ENCODE data around the gene COPS4. TPM values are rescaled to one million over a fixed set of nuclear protein-coding genes. Genes with fewer than 3 reads are reported as not detected.
A peak's percentile ranks its signal among the peaks of the same experiment; 100 is the strongest.

Gene COPS4
- total RNA-seq, 1 experiment from 2014 or later = 36.6 TPM

DNA sequence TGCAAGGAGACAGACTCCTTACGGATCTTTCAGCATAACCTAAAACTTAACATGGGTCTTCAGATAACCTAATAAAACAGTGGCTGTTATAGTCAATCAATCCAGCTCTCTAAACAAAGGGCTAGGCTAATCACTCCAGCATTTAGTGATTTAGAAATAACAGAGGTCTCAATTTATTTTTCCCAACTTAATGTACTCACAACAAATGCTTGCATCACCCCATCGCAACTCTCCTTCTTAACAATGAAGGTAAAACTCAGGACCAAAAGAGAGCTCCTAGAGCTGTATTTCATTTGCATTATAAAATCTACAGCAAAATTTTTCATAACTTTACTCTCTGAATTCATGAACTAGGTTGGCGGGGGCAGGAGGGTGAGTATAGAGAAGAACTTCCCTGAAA is 25.5 kb upstream of the COPS4 start:
- peaks cover 37% of the 10 kb centered on the region for H3K4me1 Mint-ChIP-seq (ENCODE audit: insufficient read depth, unreplicated experiment)
- H3K27ac Mint-ChIP-seq (ENCODE audit: low read depth, unreplicated experiment) = peak overlapping the region; percentile 96
- H3K27me3 Mint-ChIP-seq (ENCODE audit: insufficient read depth, unreplicated experiment) = no peaks in the 10 kb centered on the region
- intact Hi-C loops (cut with micrococcal nuclease) = no loop called here
- POLR2A ChIA-PET = interaction anchor here (0.6 to 6.7 kb wide), 11 partner anchors 10 to 637 kb away, joined by 3 to 168 read pairs (median 6); partner anchors contain the start of genes COPS4, SEC31A and THAP9
- TF ChIP-seq, protein P1, sequence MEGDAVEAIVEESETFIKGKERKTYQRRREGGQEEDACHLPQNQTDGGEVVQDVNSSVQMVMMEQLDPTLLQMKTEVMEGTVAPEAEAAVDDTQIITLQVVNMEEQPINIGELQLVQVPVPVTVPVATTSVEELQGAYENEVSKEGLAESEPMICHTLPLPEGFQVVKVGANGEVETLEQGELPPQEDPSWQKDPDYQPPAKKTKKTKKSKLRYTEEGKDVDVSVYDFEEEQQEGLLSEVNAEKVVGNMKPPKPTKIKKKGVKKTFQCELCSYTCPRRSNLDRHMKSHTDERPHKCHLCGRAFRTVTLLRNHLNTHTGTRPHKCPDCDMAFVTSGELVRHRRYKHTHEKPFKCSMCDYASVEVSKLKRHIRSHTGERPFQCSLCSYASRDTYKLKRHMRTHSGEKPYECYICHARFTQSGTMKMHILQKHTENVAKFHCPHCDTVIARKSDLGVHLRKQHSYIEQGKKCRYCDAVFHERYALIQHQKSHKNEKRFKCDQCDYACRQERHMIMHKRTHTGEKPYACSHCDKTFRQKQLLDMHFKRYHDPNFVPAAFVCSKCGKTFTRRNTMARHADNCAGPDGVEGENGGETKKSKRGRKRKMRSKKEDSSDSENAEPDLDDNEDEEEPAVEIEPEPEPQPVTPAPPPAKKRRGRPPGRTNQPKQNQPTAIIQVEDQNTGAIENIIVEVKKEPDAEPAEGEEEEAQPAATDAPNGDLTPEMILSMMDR (IDR thresholded peaks at IDR 0.05; ENCODE audit: unreplicated experiment) = no peak
- peak overlapping the region; percentile 92 for H3K4me3 Mint-ChIP-seq (ENCODE audit: unreplicated experiment)
- CTCF ChIA-PET = interaction anchor here (0.7 kb wide), 1 partner anchor 515 kb away, joined by 3 read pairs; no protein-coding TSS in a partner anchor
- BruUV-seq (replicated peaks) = no TSS peak
- peak; percentile 46 for DNase-seq (ENCODE audit: unreplicated experiment)
- no peaks in the 10 kb centered on the region for H3K36me3 Mint-ChIP-seq (ENCODE audit: insufficient read depth, unreplicated experiment)
- no peaks in the 10 kb centered on the region for H3K9me3 Mint-ChIP-seq (ENCODE audit: unreplicated experiment)

- POLR2A ChIA-PET = interaction anchor here (1.2 to 6.7 kb wide), 10 partner anchors 10 to 582 kb away, joined by 3 to 168 read pairs (median 10); partner anchors contain the start of genes COPS4, SEC31A and THAP9
- Mint-ChIP-seq H3K27ac (ENCODE audit: low read depth, unreplicated experiment) (peak overlapping the region; percentile 96), H3K9me3 (ENCODE audit: unreplicated experiment) (no peaks in the 10 kb centered on the region), H3K4me1 (ENCODE audit: insufficient read depth, unreplicated experiment) (peaks cover 37% of the 10 kb centered on the region), H3K36me3 (ENCODE audit: insufficient read depth, unreplicated experiment) (no peaks in the 10 kb centered on the region), H3K4me3 (ENCODE audit: unreplicated experiment) (peak overlapping the region; percentile 92), H3K27me3 (ENCODE audit: insufficient read depth, unreplicated experiment) (no peaks in the 10 kb centered on the region)
- DNase-seq (ENCODE audit: unreplicated experiment) = peak; percentile 33
- BruUV-seq (replicated peaks) = no TSS peak
- intact Hi-C loops (cut with micrococcal nuclease) = loop anchor here (10.0 kb wide), 1 partner anchor 545 kb away; no protein-coding TSS in a partner anchor
- CTCF ChIA-PET = no interaction called here
- TF ChIP-seq, protein P1 (IDR thresholded peaks at IDR 0.05; ENCODE audit: unreplicated experiment) = no peak
Measured at GRCh38 chr4:83010111-83010521, 24.9 kb upstream of the COPS4 start.

- DNase-seq (ENCODE audit: unreplicated experiment) = peak; percentile 74
- no TSS peak for BruUV-seq (replicated peaks)
- Mint-ChIP-seq H3K4me1 (ENCODE audit: insufficient read depth, unreplicated experiment) (peaks cover 37% of the 10 kb centered on the region), H3K36me3 (ENCODE audit: insufficient read depth, unreplicated experiment) (no peaks in the 10 kb centered on the region), H3K27me3 (ENCODE audit: insufficient read depth, unreplicated experiment) (no peaks in the 10 kb centered on the region), H3K27ac (ENCODE audit: low read depth, unreplicated experiment) (peak within 1 kb of the TSS; percentile 96), H3K9me3 (ENCODE audit: unreplicated experiment) (no peaks in the 10 kb centered on the region), H3K4me3 (ENCODE audit: unreplicated experiment) (peak within 1 kb of the TSS; percentile 92)
- ChIA-PET CTCF (interaction anchor here (0.5 to 3.0 kb wide), 11 partner anchors 24 to 1542 kb away, joined by 3 to 8 read pairs (median 3); partner anchors contain the start of gene COPS4), POLR2A (interaction anchor here (0.8 to 6.7 kb wide), 16 partner anchors 8 to 636 kb away, joined by 3 to 168 read pairs (median 6); partner anchors contain the start of genes COPS4, COQ2, HNRNPD and SEC31A)
- intact Hi-C loops (cut with micrococcal nuclease) = loop anchor here (10.0 kb wide), 1 partner anchor 546 kb away; no protein-coding TSS in a partner anchor
- TF ChIP-seq, protein P1 (IDR thresholded peaks at IDR 0.05; ENCODE audit: unreplicated experiment) = no peak
Measured at GRCh38 chr4:83010522-83011318, 24.3 kb upstream of the COPS4 start, which contains the start of gene LIN54. LIN54 (minus strand) TSS chr4:83010823; CDS start chr4:82984844, 25,979 bp downstream.

DNA sequence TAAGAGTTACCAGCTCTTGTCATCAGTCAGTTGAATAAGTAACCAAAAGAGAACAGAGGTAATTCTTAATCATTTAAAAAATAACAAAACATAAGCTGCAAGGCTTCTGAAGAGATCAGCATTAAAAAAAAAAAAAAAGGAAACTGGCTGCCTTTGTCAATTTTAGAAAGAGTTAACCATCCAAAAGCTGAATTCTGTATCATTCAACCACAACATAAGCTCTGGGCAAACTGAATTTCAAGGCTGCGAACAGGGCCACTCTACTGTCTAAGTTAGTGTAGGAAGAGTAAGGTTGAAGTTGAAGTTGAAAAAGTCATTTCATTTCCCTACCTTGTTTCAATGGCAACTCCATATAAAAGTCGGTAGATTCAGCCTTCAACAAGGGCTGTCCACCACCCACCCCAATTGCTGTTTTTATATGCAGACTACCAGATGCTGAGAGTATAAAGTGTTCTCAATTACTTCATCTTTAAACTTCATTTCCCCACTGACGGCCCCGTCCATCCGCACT is 23.2 kb upstream of the COPS4 start:
- TF ChIP-seq, protein P1 (IDR thresholded peaks at IDR 0.05; ENCODE audit: unreplicated experiment) = no peak
- Mint-ChIP-seq H3K27ac (ENCODE audit: low read depth, unreplicated experiment) (peak overlapping the region; percentile 96), H3K4me1 (ENCODE audit: insufficient read depth, unreplicated experiment) (peaks cover 37% of the 10 kb centered on the region), H3K36me3 (ENCODE audit: insufficient read depth, unreplicated experiment) (no peaks in the 10 kb centered on the region), H3K9me3 (ENCODE audit: unreplicated experiment) (no peaks in the 10 kb centered on the region), H3K4me3 (ENCODE audit: unreplicated experiment) (peak overlapping the region; percentile 92), H3K27me3 (ENCODE audit: insufficient read depth, unreplicated experiment) (no peaks in the 10 kb centered on the region)
- peak; percentile 39 for DNase-seq (ENCODE audit: unreplicated experiment)
- ChIA-PET CTCF (interaction anchor here (0.5 to 3.0 kb wide), 13 partner anchors 13 to 562 kb away, joined by 3 to 8 read pairs (median 3); partner anchors contain the start of gene COPS4), POLR2A (interaction anchor here (0.7 to 6.7 kb wide), 24 partner anchors 9 to 639 kb away, joined by 3 to 168 read pairs (median 4); partner anchors contain the start of genes ABRAXAS1, COPS4, COQ2 and HELQ)
- no TSS peak for BruUV-seq (replicated peaks)
- intact Hi-C loops (cut with micrococcal nuclease) = loop anchor here (1.0 to 10.0 kb wide), 2 partner anchors 111 to 547 kb away; partner anchors contain the start of gene THAP9
